ENCODE measurements around the gene ZFYVE26.
"Not testable (repeated sequence)": the region's sequence is repeated elsewhere in the genome, so short reads cannot be mapped to it uniquely, and the experiment has no call there.

DNA sequence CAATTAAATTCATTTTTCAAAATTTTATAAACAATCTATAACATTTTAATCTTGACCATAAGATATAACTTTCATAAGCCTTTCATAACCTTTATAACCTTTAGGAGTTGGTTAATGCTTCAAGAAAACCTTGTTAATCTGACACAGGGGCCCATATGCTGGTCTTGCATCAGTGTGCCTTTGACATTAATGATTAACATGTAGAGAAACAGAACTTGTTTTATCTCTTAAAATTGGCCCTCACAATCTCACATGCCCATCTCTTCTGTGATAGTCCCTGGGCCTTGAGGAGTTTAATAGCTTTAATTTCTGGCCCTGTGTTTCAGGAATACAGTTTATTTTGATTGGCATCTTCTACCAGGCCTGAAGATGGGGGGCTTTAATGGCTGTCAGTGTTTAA is 107.0 kb downstream of the ZFYVE26 start:
- TF ChIP-seq, protein P1, sequence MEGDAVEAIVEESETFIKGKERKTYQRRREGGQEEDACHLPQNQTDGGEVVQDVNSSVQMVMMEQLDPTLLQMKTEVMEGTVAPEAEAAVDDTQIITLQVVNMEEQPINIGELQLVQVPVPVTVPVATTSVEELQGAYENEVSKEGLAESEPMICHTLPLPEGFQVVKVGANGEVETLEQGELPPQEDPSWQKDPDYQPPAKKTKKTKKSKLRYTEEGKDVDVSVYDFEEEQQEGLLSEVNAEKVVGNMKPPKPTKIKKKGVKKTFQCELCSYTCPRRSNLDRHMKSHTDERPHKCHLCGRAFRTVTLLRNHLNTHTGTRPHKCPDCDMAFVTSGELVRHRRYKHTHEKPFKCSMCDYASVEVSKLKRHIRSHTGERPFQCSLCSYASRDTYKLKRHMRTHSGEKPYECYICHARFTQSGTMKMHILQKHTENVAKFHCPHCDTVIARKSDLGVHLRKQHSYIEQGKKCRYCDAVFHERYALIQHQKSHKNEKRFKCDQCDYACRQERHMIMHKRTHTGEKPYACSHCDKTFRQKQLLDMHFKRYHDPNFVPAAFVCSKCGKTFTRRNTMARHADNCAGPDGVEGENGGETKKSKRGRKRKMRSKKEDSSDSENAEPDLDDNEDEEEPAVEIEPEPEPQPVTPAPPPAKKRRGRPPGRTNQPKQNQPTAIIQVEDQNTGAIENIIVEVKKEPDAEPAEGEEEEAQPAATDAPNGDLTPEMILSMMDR (IDR thresholded peaks at IDR 0.05) = not testable (repeated sequence)
- not testable (repeated sequence) for TF ChIP-seq POLR2A (IDR thresholded peaks at IDR 0.05); EP300 (IDR thresholded peaks at IDR 0.05; ENCODE audit: low read depth)
